Gastrocnemius medialis (tissue), 4 donors: ENCODE measurements around the gene ACSBG1. TPM values are rescaled to one million over a fixed set of nuclear protein-coding genes. Genes with fewer than 3 reads are reported as not detected.
"Not testable (repeated sequence)": the region's sequence is repeated elsewhere in the genome, so short reads cannot be mapped to it uniquely, and the experiment has no call there.

Experiments used
- ATAC-seq, 2 donors: fragments of 150-250 bp; one replicate each; pipeline ENCODE4 v1.9.1; 2016
- DNase-seq, 2 donors: peaks; one replicate each; pipeline ENCODE4 v3.0.0-alpha.2; 2019
- H3K27ac ChIP-seq, 4 donors: fragments of 200-600 bp; sonication (generic); 1 replicate in 1 of 4; 2 replicates in 3 of 4; pipeline ENCODE4 v1.5.1; 2016 to 2018; ENCODE audit warnings: mild to moderate bottlenecking in 2 of 4, moderate library complexity in 1 of 4
- H3K27me3 ChIP-seq, 3 donors: fragments of 200-600 bp; sonication (generic) in 2 of 3; 1 replicate in 1 of 3; 2 replicates in 2 of 3; pipeline versions ENCODE4 v1.5.1 to v1.6.0; 2016 to 2019; ENCODE audit warnings: mild to moderate bottlenecking in 1 of 3, moderate library complexity in 1 of 3
- H3K36me3 ChIP-seq, 2 donors: fragments of 200-600 bp; sonication (generic) in 1 of 2; one replicate each; pipeline ENCODE4 v1.5.1; 2017 to 2018
- H3K4me1 ChIP-seq, 2 donors: fragments of 200-600 bp; sonication (generic) in 1 of 2; one replicate each; pipeline ENCODE4 v1.5.1; 2016 to 2017; ENCODE audit warnings: mild to moderate bottlenecking in 2 of 2
- H3K4me3 ChIP-seq, 4 donors: fragments of 200-600 bp; sonication (generic) in 3 of 4; 1 replicate in 1 of 4; 2 replicates in 3 of 4; pipeline ENCODE4 v1.5.1; 2016 to 2019; ENCODE audit warnings: mild to moderate bottlenecking in 2 of 4
- H3K9me3 ChIP-seq, 3 donors: fragments of 200-600 bp; sonication (generic) in 2 of 3; 1 replicate in 1 of 3; 2 replicates in 2 of 3; pipeline ENCODE4 v1.5.1; 2016 to 2019
- CTCF ChIP-seq, 5 experiments: fragments of 450-650 bp in 3 of 5; fragments of 200-600 bp in 2 of 5; sonication (generic) in 2 of 5; IDR thresholded peaks in 4 of 5; conservative IDR thresholded peaks in 1 of 5; 1 replicate in 4 of 5; 2 replicates in 1 of 5; pipeline ENCODE4 v1.5.1; 2016 to 2019; ENCODE audit warnings: antibody characterized with exemption in 5 of 5, mild to moderate bottlenecking in 3 of 5, moderate library complexity in 3 of 5
- POLR2A ChIP-seq, 2 donors: fragments of 450-650 bp; IDR thresholded peaks; one replicate each; pipeline ENCODE4 v1.6.1; 2017; ENCODE audit warnings: antibody characterized with exemption in 2 of 2, mild to moderate bottlenecking in 2 of 2, moderate library complexity in 2 of 2
- in situ Hi-C, 4 donors: fragments of 200-750 bp; cut with MboI; loops; one replicate each; pipeline versions ENCODE4 v1.15.0 to v1.8.0; 2017; ENCODE audit warnings: low sequenced_read_pairs in 4 of 4
- intact Hi-C: fragments of 100-400 bp; cut with DNase I; formaldehyde crosslinking; loops from one replicate; pipeline ENCODE4 v1.15.1; 2023; ENCODE audit warnings: low total_unique reads
- total RNA-seq, 4 donors: library from RNA; depleted of rRNA; stranded (reverse); fragments of >200 nt; gene quantifications; one replicate each; pipeline versions ENCODE4 v1.1.0 to v1.2.3, GENCODE V29; 2016

Gene ACSBG1
- total RNA-seq, 4 donors from 2014 or later = 1.9 TPM; not detected in 3

GRCh38 chr15:78256044-78256437 is 21.7 kb upstream of the ACSBG1 start:
- ATAC-seq = no peak
- Histone ChIP-seq H3K9me3 (no peaks in the 10 kb centered on the region), H3K36me3 (no peaks in the 10 kb centered on the region), H3K4me3 (no peak overlapping the region), H3K4me1 (no peaks in the 10 kb centered on the region), H3K27me3 (no peaks in the 10 kb centered on the region), H3K27ac (no peak overlapping the region)
- in situ Hi-C loops = no loop called here
- intact Hi-C loops = no loop called here
- TF ChIP-seq CTCF (IDR thresholded peaks at IDR 0.05 in 4 of 5, conservative IDR thresholded peaks at IDR 0.05 in 1 of 5) = no peak
- TF ChIP-seq POLR2A (IDR thresholded peaks at IDR 0.05) = no peak
- DNase-seq = no peak

GRCh38 chr15:78255421-78256043 is 21.2 kb upstream of the ACSBG1 start:
- intact Hi-C loops = no loop called here
- no peak overlapping the region for H3K4me3 ChIP-seq

GRCh38 chr15:78251136-78251535 is 16.8 kb upstream of the ACSBG1 start:
- Histone ChIP-seq H3K36me3 (no peaks in the 10 kb centered on the region), H3K27me3 (no peaks in the 10 kb centered on the region), H3K27ac (no peak overlapping the region), H3K4me1 (no peaks in the 10 kb centered on the region), H3K9me3 (no peaks in the 10 kb centered on the region), H3K4me3 (no peak overlapping the region)
- TF ChIP-seq POLR2A (IDR thresholded peaks at IDR 0.05) (no peak), CTCF (IDR thresholded peaks at IDR 0.05 in 4 of 5, conservative IDR thresholded peaks at IDR 0.05 in 1 of 5) (no peak)
- in situ Hi-C loops = no loop called here
- no peak for ATAC-seq
- DNase-seq = no peak
- intact Hi-C loops = no loop called here

More at GRCh38 chr15:78255421-78256043, 21.2 kb upstream of the ACSBG1 start:
- no peaks in the 10 kb centered on the region for H3K4me1 ChIP-seq
- ATAC-seq (no peak), DNase-seq (no peak)
- H3K27me3 ChIP-seq = no peaks in the 10 kb centered on the region
- H3K9me3 ChIP-seq = no peaks in the 10 kb centered on the region
- in situ Hi-C loops = no loop called here
- no peaks in the 10 kb centered on the region for H3K36me3 ChIP-seq
- H3K27ac ChIP-seq = no peak overlapping the region
- TF ChIP-seq POLR2A (IDR thresholded peaks at IDR 0.05) (no peak), CTCF (IDR thresholded peaks at IDR 0.05 in 4 of 5, conservative IDR thresholded peaks at IDR 0.05 in 1 of 5) (no peak)

GRCh38 chr15:78249131-78249530 is 14.8 kb upstream of the ACSBG1 start:
- in situ Hi-C loops (loop anchor here in 3 of 4 donors (10.0 to 25.0 kb wide), 2 partner anchors 74 to 287 kb away; no protein-coding TSS in a partner anchor), intact Hi-C loops (no loop called here)
- H3K4me3 ChIP-seq = no peak overlapping the region
- ATAC-seq = peak in 1 of 2 donors; percentile 14
- no peak for TF ChIP-seq POLR2A (IDR thresholded peaks at IDR 0.05)
- no peak for TF ChIP-seq CTCF (IDR thresholded peaks at IDR 0.05 in 4 of 5, conservative IDR thresholded peaks at IDR 0.05 in 1 of 5)
- no peaks in the 10 kb centered on the region for H3K27me3 ChIP-seq
- H3K36me3 ChIP-seq = no peaks in the 10 kb centered on the region
- no peak for DNase-seq
- no peaks in the 10 kb centered on the region for H3K9me3 ChIP-seq
- H3K27ac ChIP-seq = no peak overlapping the region
- H3K4me1 ChIP-seq = no peaks in the 10 kb centered on the region

GRCh38 chr15:78247911-78248310 is 13.5 kb upstream of the ACSBG1 start:
- DNase-seq (no peak), ATAC-seq (no peak)
- in situ Hi-C loops = loop anchor here in 3 of 4 donors (10.0 to 25.0 kb wide), 2 partner anchors 73 to 286 kb away; no protein-coding TSS in a partner anchor
- no peak overlapping the region for H3K27ac ChIP-seq
- intact Hi-C loops = no loop called here
- no peak overlapping the region for H3K4me3 ChIP-seq
- H3K4me1 ChIP-seq = peaks cover 0 to 7% of the 10 kb centered on the region in 2 donors
- no peaks in the 10 kb centered on the region for H3K27me3 ChIP-seq
- no peaks in the 10 kb centered on the region for H3K36me3 ChIP-seq
- TF ChIP-seq POLR2A (IDR thresholded peaks at IDR 0.05) (no peak), CTCF (IDR thresholded peaks at IDR 0.05 in 4 of 5, conservative IDR thresholded peaks at IDR 0.05 in 1 of 5) (no peak)
- H3K9me3 ChIP-seq = no peaks in the 10 kb centered on the region

GRCh38 chr15:78245976-78246620 is 11.7 kb upstream of the ACSBG1 start:
- DNase-seq, H3K27ac ChIP-seq, intact Hi-C loops, H3K36me3 ChIP-seq, H3K9me3 ChIP-seq, H3K27me3 ChIP-seq, ATAC-seq, H3K4me3 ChIP-seq, H3K4me1 ChIP-seq: not testable (repeated sequence)
- in situ Hi-C loops = loop anchor here in 3 of 4 donors (10.0 to 25.0 kb wide), 2 partner anchors 71 to 284 kb away; no protein-coding TSS in a partner anchor
